ENCODE data around the gene KCNH1.

The KCNH1 gene

DNA sequence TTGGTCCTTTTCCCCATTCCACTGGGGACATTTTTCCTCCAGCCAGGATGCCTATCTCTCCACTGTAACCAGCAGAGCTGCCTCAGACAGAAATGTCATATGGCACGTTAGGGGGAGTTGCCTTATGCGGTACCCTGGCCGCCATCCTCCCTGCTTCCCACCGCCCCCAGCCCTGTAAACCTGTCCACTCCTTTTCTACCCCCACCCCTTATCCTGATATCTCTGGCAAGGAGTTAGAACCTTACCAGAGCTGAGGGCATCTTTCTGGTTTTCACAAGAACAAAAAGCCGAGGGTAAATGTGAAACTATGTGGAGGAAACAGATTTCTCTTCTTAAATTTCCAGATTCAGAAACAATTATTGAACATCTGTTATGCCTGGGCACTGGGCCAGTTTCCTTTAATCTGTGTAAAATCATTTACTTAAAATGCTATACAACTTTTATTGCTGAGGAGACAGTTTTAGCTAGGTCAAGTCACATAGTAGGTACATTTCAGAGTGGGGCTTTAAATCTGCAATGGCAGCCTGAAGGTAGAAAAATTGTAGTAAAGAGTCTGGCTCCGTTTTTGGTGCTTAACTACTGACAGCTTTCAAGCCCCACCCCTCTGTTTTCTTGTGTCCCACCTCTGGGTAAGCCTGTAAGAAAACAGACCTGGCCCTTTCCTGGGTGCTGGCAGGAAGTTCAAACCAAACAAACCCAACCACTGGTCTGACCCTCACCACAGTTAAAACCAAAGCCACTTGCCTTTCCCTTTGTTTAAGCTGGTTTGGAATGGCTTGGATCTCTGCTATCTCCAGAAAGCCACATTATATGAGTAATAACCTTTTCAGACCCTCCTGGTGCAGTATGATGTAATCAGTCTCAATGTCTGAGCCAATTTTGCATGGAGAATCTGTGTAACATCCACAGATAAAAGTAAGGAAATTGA is 486.3 kb downstream of the KCNH1 start:
- no peak for DNase-seq (ENCODE audit: low read depth)

DNA sequence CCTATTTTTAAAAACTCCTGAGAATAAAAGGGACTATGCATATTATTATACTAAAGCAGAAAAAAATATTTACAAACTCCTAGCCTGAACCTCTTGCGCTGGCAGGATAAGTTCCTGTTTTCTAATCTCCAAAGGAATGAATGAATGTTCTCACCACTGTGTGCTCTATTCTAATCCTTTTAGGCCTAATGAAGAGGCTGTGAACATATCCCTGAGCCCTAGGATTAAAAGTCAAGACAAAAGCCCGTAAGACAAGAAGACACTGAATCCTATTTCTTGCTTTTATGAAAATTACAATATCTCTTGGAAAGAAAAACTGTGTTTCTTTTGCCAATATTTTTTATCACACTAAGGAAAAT is 487.7 kb downstream of the KCNH1 start:
- no peak for DNase-seq (ENCODE audit: low read depth)

DNA sequence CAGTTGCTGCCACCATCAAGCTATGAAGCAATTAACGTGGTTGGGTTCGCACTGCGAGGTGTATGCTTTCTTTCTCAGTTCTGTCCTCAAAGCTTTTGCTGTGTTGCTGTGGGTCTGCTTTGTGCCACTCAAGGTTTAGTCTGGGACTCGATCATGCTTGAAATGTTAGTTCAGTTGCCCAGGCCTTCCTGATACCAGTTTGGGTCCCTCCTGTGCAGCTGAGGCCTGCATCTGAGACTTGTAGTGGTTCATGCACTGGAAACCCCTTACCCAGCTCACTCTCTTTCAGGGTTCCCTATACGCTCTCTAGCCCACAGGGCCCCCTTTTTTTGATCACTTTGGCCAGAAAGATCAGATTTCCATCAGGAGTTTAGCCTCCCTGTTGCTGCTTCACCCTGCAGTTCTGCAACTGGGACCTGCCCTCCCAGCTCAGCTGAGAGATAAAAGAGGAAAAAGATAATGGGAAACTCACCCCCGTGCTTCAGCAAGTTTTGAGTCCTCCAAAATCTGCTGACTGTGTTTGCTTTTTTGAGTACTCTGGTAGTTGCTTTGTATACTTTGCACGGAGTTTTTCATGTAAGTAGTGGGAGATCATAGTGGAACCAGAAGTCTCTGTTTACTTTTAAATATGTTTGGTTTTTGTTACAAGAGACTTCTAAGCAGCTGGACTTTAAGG is 488.2 kb downstream of the KCNH1 start:
- no peak for DNase-seq (ENCODE audit: low read depth)

DNA sequence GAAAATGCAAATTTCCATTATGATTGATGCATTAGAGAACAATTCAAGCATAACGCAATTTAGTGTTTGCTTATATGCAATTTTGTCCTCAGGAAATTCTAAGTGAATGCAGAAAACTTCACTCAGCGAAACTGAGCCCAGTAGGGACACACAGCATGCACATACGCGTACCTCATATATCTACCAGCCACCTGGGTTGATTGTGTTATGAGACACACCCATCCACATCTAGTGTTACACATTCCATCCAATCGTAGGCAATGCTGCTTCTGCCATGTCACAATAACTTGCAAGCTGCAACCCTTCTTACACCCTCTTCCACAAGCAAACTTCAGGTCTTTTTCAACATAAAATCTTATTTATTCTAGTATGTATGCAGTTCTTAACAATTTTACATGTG is 492.4 kb downstream of the KCNH1 start:
- no peak for DNase-seq (ENCODE audit: low read depth)

GRCh38 chr1:210635108-210635507 is 498.8 kb downstream of the KCNH1 start:
- no peak for DNase-seq (ENCODE audit: low read depth)

GRCh38 chr1:210633636-210634035 is 500.3 kb downstream of the KCNH1 start:
- DNase-seq (ENCODE audit: low read depth), result no peak

DNA sequence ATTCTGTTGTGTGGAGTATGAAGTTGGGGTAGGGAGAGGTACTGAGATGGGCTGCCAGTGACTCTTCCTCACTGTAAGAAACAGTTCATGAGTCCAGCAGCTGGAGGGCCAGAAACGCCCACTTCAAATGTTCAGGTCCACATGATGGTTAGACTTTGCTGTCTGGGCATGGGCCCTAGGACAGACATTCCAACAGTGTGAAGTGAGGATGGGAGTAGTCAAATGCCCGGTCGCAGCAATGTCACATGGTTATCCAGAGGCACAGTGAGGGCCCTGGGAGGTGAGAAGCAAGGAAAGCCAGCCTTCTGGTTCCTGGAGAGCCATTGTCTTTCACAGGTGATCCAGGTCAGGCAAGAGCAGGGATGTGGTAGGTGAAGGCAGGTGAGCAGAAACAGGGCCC is 500.8 kb downstream of the KCNH1 start:
- no peak for DNase-seq (ENCODE audit: low read depth)

- DNase-seq (ENCODE audit: low read depth), result no peak
Measured at GRCh38 chr1:210631399-210631798, 502.5 kb downstream of the KCNH1 start.

DNA sequence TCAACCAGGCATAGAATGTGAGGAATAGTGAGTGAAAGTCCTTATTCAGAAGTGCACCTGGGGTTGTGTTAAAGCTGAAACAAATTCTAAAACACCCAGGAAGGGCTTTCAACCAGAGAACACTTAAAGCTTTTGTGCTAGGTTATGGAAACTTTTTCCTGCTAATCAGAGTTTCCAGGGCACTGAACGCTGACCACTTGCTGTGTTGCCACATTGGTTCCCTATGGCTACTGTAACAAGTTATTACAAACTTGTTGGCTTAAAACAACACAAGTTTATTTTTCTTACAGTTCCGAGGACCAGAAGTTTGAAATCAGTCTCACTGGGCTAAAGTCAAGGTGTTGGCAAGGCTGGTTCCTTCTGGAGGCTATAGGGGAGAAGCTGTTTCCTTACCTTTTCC is 504.7 kb downstream of the KCNH1 start:
- no peak for DNase-seq (ENCODE audit: low read depth)

DNA sequence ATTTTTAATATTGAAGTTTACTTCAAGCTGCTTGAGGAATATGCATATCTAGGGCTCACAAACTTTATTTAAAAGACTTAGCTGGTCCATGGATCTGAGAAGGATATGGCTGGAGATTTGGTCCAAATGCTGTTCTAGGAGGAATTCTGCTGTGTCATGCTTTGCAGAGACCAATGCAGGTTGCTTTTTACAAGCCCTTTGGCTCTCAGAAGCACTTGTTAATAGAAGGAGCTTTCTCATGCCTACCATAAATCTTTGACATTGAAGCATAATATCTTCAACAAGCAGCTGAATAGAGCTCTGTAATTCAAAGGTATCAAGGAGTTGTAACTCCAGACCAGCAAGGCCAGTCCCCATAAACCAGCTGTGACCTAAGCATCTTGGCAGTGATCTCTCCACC is 506.2 kb downstream of the KCNH1 start:
- no peak for DNase-seq (ENCODE audit: low read depth)
